ENCODE data around the gene KIAA0930.

Gene KIAA0930

GRCh38 chr22:45154383-45154782, 86.3 kb downstream of the KIAA0930 start:
- TF ChIP-seq FOXP2 (optimal IDR thresholded peaks at IDR 0.05; ENCODE audit: borderline replicate concordance, extremely low read depth, extremely low read length, insufficient read depth), result no peak
- TF ChIP-seq SIN3A (IDR thresholded peaks at IDR 0.05; ENCODE audit: borderline replicate concordance, insufficient read depth, low read length), result no peak
- no peak for TF ChIP-seq TAF1 (IDR thresholded peaks at IDR 0.05; ENCODE audit: borderline replicate concordance, insufficient read depth, low read length)
- TF ChIP-seq, protein P1, sequence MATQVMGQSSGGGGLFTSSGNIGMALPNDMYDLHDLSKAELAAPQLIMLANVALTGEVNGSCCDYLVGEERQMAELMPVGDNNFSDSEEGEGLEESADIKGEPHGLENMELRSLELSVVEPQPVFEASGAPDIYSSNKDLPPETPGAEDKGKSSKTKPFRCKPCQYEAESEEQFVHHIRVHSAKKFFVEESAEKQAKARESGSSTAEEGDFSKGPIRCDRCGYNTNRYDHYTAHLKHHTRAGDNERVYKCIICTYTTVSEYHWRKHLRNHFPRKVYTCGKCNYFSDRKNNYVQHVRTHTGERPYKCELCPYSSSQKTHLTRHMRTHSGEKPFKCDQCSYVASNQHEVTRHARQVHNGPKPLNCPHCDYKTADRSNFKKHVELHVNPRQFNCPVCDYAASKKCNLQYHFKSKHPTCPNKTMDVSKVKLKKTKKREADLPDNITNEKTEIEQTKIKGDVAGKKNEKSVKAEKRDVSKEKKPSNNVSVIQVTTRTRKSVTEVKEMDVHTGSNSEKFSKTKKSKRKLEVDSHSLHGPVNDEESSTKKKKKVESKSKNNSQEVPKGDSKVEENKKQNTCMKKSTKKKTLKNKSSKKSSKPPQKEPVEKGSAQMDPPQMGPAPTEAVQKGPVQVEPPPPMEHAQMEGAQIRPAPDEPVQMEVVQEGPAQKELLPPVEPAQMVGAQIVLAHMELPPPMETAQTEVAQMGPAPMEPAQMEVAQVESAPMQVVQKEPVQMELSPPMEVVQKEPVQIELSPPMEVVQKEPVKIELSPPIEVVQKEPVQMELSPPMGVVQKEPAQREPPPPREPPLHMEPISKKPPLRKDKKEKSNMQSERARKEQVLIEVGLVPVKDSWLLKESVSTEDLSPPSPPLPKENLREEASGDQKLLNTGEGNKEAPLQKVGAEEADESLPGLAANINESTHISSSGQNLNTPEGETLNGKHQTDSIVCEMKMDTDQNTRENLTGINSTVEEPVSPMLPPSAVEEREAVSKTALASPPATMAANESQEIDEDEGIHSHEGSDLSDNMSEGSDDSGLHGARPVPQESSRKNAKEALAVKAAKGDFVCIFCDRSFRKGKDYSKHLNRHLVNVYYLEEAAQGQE (IDR thresholded peaks at IDR 0.05; ENCODE audit: insufficient read depth in 1 of 2, low read depth in 2 of 2, low read length in 2 of 2), result no peak
- TF ChIP-seq POLR2AphosphoS5 (IDR thresholded peaks at IDR 0.05; ENCODE audit: low read depth, low read length), result no peak

DNA sequence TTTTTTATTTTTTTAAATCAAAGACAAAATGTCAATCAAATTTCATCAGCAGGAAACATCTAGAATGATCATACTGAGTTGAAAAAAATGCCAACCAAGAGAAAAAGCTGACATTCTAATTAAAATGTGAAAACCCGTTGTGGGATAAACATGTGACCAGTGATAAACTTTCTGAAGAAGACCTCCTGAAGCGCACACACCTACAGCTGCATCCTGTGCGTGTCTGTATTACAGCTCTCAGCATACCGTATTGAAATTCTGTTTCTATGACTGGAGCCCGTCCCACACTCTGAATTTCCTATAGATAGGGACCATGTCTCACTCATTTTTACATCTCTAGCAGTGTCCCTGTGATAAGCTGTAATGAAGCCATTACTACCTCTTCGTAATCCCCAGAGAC, 89.2 kb downstream of the KIAA0930 start:
- TF ChIP-seq FOXP2 (optimal IDR thresholded peaks at IDR 0.05; ENCODE audit: borderline replicate concordance, extremely low read depth, extremely low read length, insufficient read depth), result no peak
- no peak for TF ChIP-seq POLR2AphosphoS5 (IDR thresholded peaks at IDR 0.05; ENCODE audit: low read depth, low read length)
- TF ChIP-seq SIN3A (IDR thresholded peaks at IDR 0.05; ENCODE audit: borderline replicate concordance, insufficient read depth, low read length), result no peak
- TF ChIP-seq, protein P1 (IDR thresholded peaks at IDR 0.05; ENCODE audit: insufficient read depth in 1 of 2, low read depth in 2 of 2, low read length in 2 of 2), result no peak
- no peak for TF ChIP-seq TAF1 (IDR thresholded peaks at IDR 0.05; ENCODE audit: borderline replicate concordance, insufficient read depth, low read length)

DNA sequence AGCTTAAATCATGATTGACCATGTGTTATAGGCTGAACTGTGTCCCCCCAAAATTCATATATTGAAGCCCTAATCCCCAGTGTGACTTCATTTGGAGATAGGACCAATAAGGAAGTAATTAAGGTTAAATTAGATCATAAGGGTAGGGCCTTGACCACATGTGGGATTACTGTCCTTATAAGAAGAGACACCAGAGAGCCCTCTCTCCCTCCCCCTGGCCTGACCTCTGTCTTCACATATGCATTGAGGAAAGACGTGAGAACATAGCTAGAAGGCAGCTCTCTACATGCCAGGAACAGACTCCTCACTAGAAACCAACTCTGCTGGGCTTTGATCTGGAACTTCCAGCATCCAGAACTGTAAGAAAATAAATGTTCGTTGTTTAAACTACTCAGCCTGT, 90.6 kb downstream of the KIAA0930 start:
- TF ChIP-seq, protein P1 (IDR thresholded peaks at IDR 0.05; ENCODE audit: insufficient read depth in 1 of 2, low read depth in 2 of 2, low read length in 2 of 2), result no peak

DNA sequence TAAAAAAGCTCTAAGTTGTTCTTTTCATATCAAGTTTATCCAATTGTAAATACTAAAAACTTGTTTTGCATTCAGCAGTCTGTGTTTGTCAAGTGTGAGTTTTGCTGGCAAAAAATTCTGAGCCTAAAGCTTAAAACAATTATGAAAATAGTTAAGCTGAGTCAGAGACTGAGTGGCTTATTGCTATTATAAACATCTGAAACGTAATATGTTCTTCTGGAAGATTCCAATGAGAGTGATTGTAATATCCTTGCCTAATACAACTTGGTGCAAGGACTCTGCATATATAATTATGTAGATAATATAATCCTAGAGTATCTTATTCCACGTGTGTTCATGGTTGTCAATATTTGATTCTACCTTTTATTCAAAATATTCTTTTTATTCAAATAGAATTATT, 91.0 kb downstream of the KIAA0930 start:
- TF ChIP-seq SIN3A (IDR thresholded peaks at IDR 0.05; ENCODE audit: borderline replicate concordance, insufficient read depth, low read length) (no peak), FOXP2 (optimal IDR thresholded peaks at IDR 0.05; ENCODE audit: borderline replicate concordance, extremely low read depth, extremely low read length, insufficient read depth) (no peak), POLR2AphosphoS5 (IDR thresholded peaks at IDR 0.05; ENCODE audit: low read depth, low read length) (no peak), TAF1 (IDR thresholded peaks at IDR 0.05; ENCODE audit: borderline replicate concordance, insufficient read depth, low read length) (no peak)
- TF ChIP-seq, protein P1 (IDR thresholded peaks at IDR 0.05; ENCODE audit: insufficient read depth in 1 of 2, low read depth in 2 of 2, low read length in 2 of 2), result no peak

- no peak for TF ChIP-seq FOXP2 (optimal IDR thresholded peaks at IDR 0.05; ENCODE audit: borderline replicate concordance, extremely low read depth, extremely low read length, insufficient read depth)
- no peak for TF ChIP-seq POLR2AphosphoS5 (IDR thresholded peaks at IDR 0.05; ENCODE audit: low read depth, low read length)
- TF ChIP-seq TAF1 (IDR thresholded peaks at IDR 0.05; ENCODE audit: borderline replicate concordance, insufficient read depth, low read length), result no peak
- TF ChIP-seq SIN3A (IDR thresholded peaks at IDR 0.05; ENCODE audit: borderline replicate concordance, insufficient read depth, low read length), result no peak
- TF ChIP-seq, protein P1 (IDR thresholded peaks at IDR 0.05; ENCODE audit: insufficient read depth in 1 of 2, low read depth in 2 of 2, low read length in 2 of 2), result no peak
Observed at GRCh38 chr22:45144916-45145315, 95.8 kb downstream of the KIAA0930 start.
